ENCODE measurements around the gene CLK4. TPM values are rescaled to one million over a fixed set of nuclear protein-coding genes. Genes with fewer than 3 reads are reported as not detected.

CLK4 gene
- total and polyA plus RNA-seq, 2 of the 8 experiments (the other 6 are each of a cell fraction or from before 2014, with no cell fraction given) = 8.1 to 12.6 TPM

GRCh38 chr5:178672630-178673029, 45.8 kb upstream of the CLK4 start:
- H3K79me1 ChIP-seq (ENCODE audit: low read depth, low read length) = no peaks in the 10 kb centered on the region
- no peak overlapping the region for H2BK15ac ChIP-seq (ENCODE audit: low read length)
- H3K36me3 ChIP-seq (ENCODE audit: control insufficient read depth in 2 of 4, insufficient read depth in 4 of 4, low read length in 3 of 4) = no peaks in the 10 kb centered on the region
- DNase-seq (ENCODE audit: low read depth in 1 of 2, low spot score in 2 of 2) (no peak), FAIRE-seq (no peak)
- H4K5ac ChIP-seq (ENCODE audit: insufficient read length, low read depth, low read length) = no peak overlapping the region
- no peak overlapping the region for H3K27ac ChIP-seq (ENCODE audit: low read depth, low read length)
- no peaks in the 10 kb centered on the region for H4K20me1 ChIP-seq (replicated peaks in 1 of 2; ENCODE audit: control insufficient read depth in 1 of 2, insufficient read depth in 2 of 2, low read length in 2 of 2)
- H2BK5ac ChIP-seq (ENCODE audit: low read depth, low read length) = no peak overlapping the region
- no peak overlapping the region for H3K23ac ChIP-seq (ENCODE audit: insufficient read length)
- H2BK120ac ChIP-seq (replicated peaks; ENCODE audit: low read depth, low read length) = no peak overlapping the region
- H3K9ac ChIP-seq (replicated peaks in 1 of 4; ENCODE audit: extremely low read depth in 1 of 4, low read depth in 3 of 4, low read length in 3 of 4) = no peak overlapping the region
- H3K14ac ChIP-seq (ENCODE audit: insufficient read length) = no peak overlapping the region
- no peak overlapping the region for H2BK12ac ChIP-seq (ENCODE audit: low read depth, low read length)
- no peak overlapping the region for H3K4me2 ChIP-seq (ENCODE audit: insufficient read depth in 1 of 2, low read depth in 2 of 2, low read length in 2 of 2)
- no peak overlapping the region for H4K91ac ChIP-seq (replicated peaks; ENCODE audit: insufficient read length, low read length)
- ChIA-PET POLR2A (ENCODE audit: partially characterized antibody) (no interaction called here), CTCF (ENCODE audit: partially characterized antibody) (no interaction called here)
- no peak overlapping the region for H2BK20ac ChIP-seq (ENCODE audit: low read length)
- no peaks in the 10 kb centered on the region; a peak in 1 of 4 replicates for H3K9me3 ChIP-seq (ENCODE audit: insufficient read depth in 2 of 2, low read depth in 1 of 2, low read length in 1 of 2)
- no peak overlapping the region for H3K4ac ChIP-seq (replicated peaks; ENCODE audit: insufficient read length, low read depth, low read length)
- H3K56ac ChIP-seq (replicated peaks; ENCODE audit: insufficient read length, low read depth, low read length) = no peak overlapping the region
- WGBS, 2 experiments (ENCODE audit: extremely low coverage in 1 of 2, insufficient coverage in 1 of 2, insufficient read length in 1 of 2, insufficient replicate concordance in 2 of 2, low coverage in 1 of 2, low lambda C conversion rate in 2 of 2, missing lambda C conversion rate in 1 of 2) = 80% methylated on average over 4 of the region's 4 CpGs; no CpG with 5 or more reads in 1 of the 2 experiments
- TF ChIP-seq KDM1A (IDR thresholded peaks at IDR 0.05; ENCODE audit: borderline replicate concordance, low read length) = no peak
- TF ChIP-seq CTBP2 (IDR thresholded peaks at IDR 0.05; ENCODE audit: borderline replicate concordance, insufficient read depth, insufficient read length, low read length) = no peak
- TF ChIP-seq GABPA (IDR thresholded peaks at IDR 0.05; ENCODE audit: borderline replicate concordance, insufficient read depth, low read length) = no peak
- no peak for TF ChIP-seq BRCA1 (IDR thresholded peaks at IDR 0.05; ENCODE audit: low read depth, low read length)
- no peak for TF ChIP-seq CBX5 (IDR thresholded peaks at IDR 0.05; ENCODE audit: low read depth, low read length)
- TF ChIP-seq ZNF274 (IDR thresholded peaks at IDR 0.05; ENCODE audit: borderline replicate concordance, extremely low read depth, low read length) = no peak
- no peak for TF ChIP-seq JUN (IDR thresholded peaks at IDR 0.05; ENCODE audit: low read depth, low read length)
- no peak for TF ChIP-seq TCF12 (IDR thresholded peaks at IDR 0.05; ENCODE audit: low read depth, low read length)
- TF ChIP-seq ASH2L (IDR thresholded peaks at IDR 0.05; ENCODE audit: low read length) = no peak
- no peak for TF ChIP-seq POLR2AphosphoS5 (IDR thresholded peaks at IDR 0.05; ENCODE audit: low read depth, low read length)
- no peak for TF ChIP-seq TEAD4 (IDR thresholded peaks at IDR 0.05; ENCODE audit: low read depth, low read length)
- TF ChIP-seq TAF1 (IDR thresholded peaks at IDR 0.05; ENCODE audit: low read depth, low read length) = no peak
- no peak overlapping the region for H3K18ac ChIP-seq (ENCODE audit: extremely low read depth, low read length)
- no peak overlapping the region for H4K8ac ChIP-seq (ENCODE audit: extremely low read depth, insufficient read depth, low read length)
- H3K79me2 ChIP-seq (ENCODE audit: control insufficient read depth in 1 of 2, insufficient read depth in 2 of 2, low read length in 2 of 2) = no peaks in the 10 kb centered on the region
- H2AFZ ChIP-seq (ENCODE audit: low read length) = no peak overlapping the region
- H3K23me2 ChIP-seq (ENCODE audit: low read depth, low read length) = no peaks in the 10 kb centered on the region; the same call in 1 of the 2 replicates
- H2AK5ac ChIP-seq (ENCODE audit: low read depth, low read length) = no peak overlapping the region
- 0 out of 7 replicates have a peak, but pooled peaks cover 0 to 1% (median 0%) of the 10 kb centered on the region in 4 experiments for H3K4me1 ChIP-seq (replicated peaks in 1 of 4; ENCODE audit: control insufficient read depth in 3 of 4, insufficient read depth in 4 of 4, low read length in 3 of 4)
- no peak overlapping the region for H3K4me3 ChIP-seq (ENCODE audit: extremely low read depth in 1 of 4, insufficient read depth in 2 of 4, low read depth in 3 of 4, low read length in 4 of 4)
- no peaks in the 10 kb centered on the region for H3K27me3 ChIP-seq (replicated peaks in 1 of 4; ENCODE audit: control insufficient read depth in 3 of 4, extremely low read depth in 1 of 4, insufficient read depth in 3 of 4, low read length in 3 of 4)

Measured in H1 (cell line).